H7 (cell line): ENCODE measurements around the gene RARG. TPM values are rescaled to one million over a fixed set of nuclear protein-coding genes. Genes with fewer than 3 reads are reported as not detected.
"Not testable (repeated sequence)": the region's sequence is repeated elsewhere in the genome, so short reads cannot be mapped to it uniquely, and the experiment has no call there.

Experiments used
- DNase-seq: peaks from one replicate; pipeline ENCODE4 v3.0.0; 2012
- H3K27me3 ChIP-seq: 2 replicates; pipeline ENCODE4 v1.6.0; 2011; ENCODE audit warnings: mild to moderate bottlenecking, low read length; ENCODE audit not compliant: control insufficient read depth, insufficient read depth
- H3K36me3 ChIP-seq: replicated peaks from 2 replicates; pipeline ENCODE4 v1.5.1; 2011; ENCODE audit warnings: low read length; ENCODE audit not compliant: control insufficient read depth, insufficient read depth
- H3K4me3 ChIP-seq: 2 replicates; pipeline ENCODE4 v1.5.1; 2011; ENCODE audit warnings: low read depth, mild to moderate bottlenecking, control low read depth, low read length, moderate library complexity; ENCODE audit not compliant: insufficient read depth
- total RNA-seq: library from RNA; depleted of rRNA; stranded (reverse); fragments of >200 nt; shearing (Covaris generic); gene quantifications from 2 replicates; pipeline ENCODE4 v1.2.3, GENCODE V29; 2014

Gene RARG
- total RNA-seq, 1 experiment from 2014 or later = 50.1 TPM

- no peak for DNase-seq
- Histone ChIP-seq H3K36me3 (peaks cover 16% of the 10 kb centered on the region), H3K4me3 (no peak overlapping the region), H3K27me3 (peaks cover 4% of the 10 kb centered on the region)
Observed at GRCh38 chr12:53214221-53214620, 17.8 kb downstream of the RARG start.

- H3K27me3 ChIP-seq = peaks cover under 1% of the 10 kb centered on the region; the same call in 1 of the 2 replicates
- no peak overlapping the region for H3K4me3 ChIP-seq
- peak; percentile 96 for DNase-seq
- H3K36me3 ChIP-seq = peaks cover 16% of the 10 kb centered on the region
Observed at GRCh38 chr12:53213348-53213747, 18.7 kb downstream of the RARG start.

GRCh38 chr12:53212931-53213330, 19.1 kb downstream of the RARG start:
- no peak overlapping the region for H3K4me3 ChIP-seq
- no peaks in the 10 kb centered on the region for H3K27me3 ChIP-seq
- DNase-seq = no peak
- H3K36me3 ChIP-seq = peaks cover 16% of the 10 kb centered on the region

DNA sequence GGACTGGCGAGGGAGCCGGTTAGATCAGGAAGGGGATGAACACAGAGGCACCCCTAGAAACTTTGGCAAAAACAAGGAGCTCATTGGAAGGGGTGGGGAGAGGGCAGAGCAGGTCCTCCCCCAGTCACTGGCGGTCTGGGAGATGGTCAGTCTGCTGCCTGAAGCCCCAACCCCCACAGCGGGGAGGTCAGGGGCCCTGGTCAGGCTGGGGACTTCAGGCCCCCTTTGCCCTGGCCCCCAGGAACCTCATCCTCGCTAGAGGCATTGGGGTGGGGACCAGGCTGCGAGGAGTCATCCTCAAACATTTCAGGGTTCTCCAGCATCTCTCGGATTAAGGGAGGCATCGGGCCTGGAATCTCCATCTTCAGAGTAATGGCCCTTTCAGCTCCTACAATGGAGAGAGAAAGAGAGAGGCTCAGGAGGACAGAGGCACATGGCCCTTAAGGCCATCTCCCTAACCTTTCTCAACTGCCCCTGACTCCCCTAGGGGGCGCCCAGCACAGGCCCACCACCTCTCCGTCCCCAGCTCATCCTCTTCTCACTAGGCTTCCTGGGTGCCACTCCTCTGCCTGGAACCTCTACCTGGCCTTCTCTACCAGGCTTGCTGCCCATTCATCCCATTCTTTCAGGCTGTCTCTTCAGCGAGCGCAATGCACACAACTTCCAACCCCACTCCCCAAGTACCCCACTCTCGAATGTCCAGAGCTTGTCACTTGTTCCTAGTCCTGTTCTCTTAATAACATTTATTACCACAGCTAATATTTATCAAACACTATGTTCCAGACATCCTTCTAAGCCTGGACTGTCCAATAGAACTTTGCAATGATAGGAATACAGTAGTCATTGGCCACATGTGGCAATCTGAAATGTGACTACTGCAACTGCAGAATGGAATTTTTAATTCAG, 20.3 kb downstream of the RARG start:
- no peak overlapping the region for H3K4me3 ChIP-seq
- peak; percentile 86 for DNase-seq
- H3K27me3 ChIP-seq = no peaks in the 10 kb centered on the region
- H3K36me3 ChIP-seq = peaks cover 16% of the 10 kb centered on the region

GRCh38 chr12:53210843-53211242, 21.2 kb downstream of the RARG start:
- no peak overlapping the region for H3K4me3 ChIP-seq
- H3K27me3 ChIP-seq = no peaks in the 10 kb centered on the region; the same call in 1 of the 2 replicates
- DNase-seq = no peak
- peaks cover 16% of the 10 kb centered on the region for H3K36me3 ChIP-seq

GRCh38 chr12:53208877-53209463, 23.0 kb downstream of the RARG start:
- DNase-seq = no peak
- Histone ChIP-seq H3K4me3 (no peak overlapping the region), H3K27me3 (no peaks in the 10 kb centered on the region; the same call in 1 of the 2 replicates), H3K36me3 (peaks cover 14% of the 10 kb centered on the region)

DNA sequence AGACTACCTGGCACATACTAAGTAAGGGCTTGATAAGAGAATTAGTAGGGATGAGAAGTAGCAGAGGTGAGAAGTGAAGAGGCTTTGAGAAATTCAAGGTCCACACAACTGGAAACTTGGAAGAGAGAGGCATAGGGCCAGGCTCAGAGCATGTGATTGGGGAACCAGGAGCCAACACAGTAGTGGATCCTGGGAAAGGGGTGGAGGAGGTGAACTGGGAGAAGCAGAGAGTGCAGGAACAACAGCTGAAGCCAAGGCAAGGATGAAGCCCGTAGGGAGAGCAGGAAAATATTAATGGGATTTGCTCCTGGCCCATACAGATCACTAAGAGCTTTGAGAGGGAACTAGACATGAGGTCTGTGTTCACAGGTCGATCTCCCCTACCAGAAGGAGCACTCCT, 23.6 kb downstream of the RARG start:
- DNase-seq = no peak
- Histone ChIP-seq H3K27me3 (no peaks in the 10 kb centered on the region; the same call in 1 of the 2 replicates), H3K4me3 (no peak overlapping the region), H3K36me3 (peaks cover 12% of the 10 kb centered on the region)

DNA sequence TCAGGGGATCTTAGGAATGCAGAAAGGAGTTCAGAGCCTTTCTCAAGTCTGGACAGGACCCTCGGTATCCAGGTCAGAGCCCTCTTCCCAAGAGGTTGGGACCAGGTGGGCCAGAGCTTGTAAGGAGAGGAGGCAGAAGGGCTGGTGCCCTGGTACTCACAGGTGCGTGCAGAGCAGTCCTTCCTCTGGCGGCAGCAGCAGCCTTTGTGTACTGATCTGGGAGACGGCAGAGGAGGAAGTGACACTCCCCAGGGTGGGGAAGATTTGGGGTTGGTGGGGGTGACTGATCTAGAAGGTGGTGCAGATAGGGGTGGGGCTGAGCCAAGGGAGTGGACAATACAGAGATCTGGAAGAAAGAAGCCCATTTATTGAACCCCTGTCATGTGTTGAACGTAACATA, 25.0 kb downstream of the RARG start, which contains the start of gene ITGB7:
TSS of gene ITGB7 (minus strand) at position 210 of the 400 bp plus-strand sequence. CDS start 6,808 bp downstream, outside the sequence.
- DNase-seq = no peak
- Histone ChIP-seq H3K4me3 (no peak within 1 kb of the TSS), H3K36me3 (peaks cover 8% of the 10 kb centered on the region), H3K27me3 (no peaks in the 10 kb centered on the region; the same call in 1 of the 2 replicates)

DNA sequence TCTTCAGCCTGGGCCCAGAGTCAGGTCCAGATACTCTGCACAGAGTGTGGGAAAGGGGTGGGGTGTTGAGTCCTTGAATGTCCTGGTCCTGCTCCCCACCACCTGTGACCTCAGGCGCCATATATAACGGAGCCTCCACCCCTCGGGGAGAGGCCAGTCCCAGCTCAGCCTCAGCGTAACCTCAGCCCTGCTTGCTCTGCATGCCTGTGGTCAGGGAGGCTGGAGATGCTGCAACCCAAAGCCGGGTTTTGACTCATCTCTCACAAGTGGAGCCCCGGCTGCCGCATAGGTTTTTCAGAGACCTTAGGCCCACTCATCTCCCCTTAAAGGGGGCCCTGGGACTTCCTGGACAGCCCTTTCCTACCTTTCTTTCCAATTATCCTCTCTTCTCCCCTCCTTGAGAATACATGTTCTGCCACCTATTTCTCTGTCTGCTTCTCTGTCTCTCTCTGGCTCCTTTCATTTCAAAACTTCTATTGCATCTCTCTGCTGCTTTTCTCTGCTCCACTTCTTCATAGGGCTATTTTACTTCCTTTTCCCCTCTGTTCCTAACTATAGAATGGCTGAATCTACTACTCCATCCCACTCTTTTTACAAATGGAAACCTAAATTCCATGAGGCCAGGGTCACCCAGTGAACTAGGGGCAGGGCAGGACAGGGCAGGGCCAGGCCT, 26.1 kb downstream of the RARG start:
- Histone ChIP-seq H3K27me3 (no peaks in the 10 kb centered on the region; the same call in 1 of the 2 replicates), H3K36me3 (no peaks in the 10 kb centered on the region), H3K4me3 (no peak overlapping the region)
- DNase-seq = no peak

GRCh38 chr12:53204351-53204750, 27.7 kb downstream of the RARG start:
- H3K4me3 ChIP-seq = no peak overlapping the region
- H3K27me3 ChIP-seq = peaks cover 4% of the 10 kb centered on the region; the same call in 1 of the 2 replicates
- no peaks in the 10 kb centered on the region for H3K36me3 ChIP-seq
- no peak for DNase-seq

GRCh38 chr12:53202316-53202715, 29.7 kb downstream of the RARG start:
- H3K36me3 ChIP-seq, DNase-seq, H3K4me3 ChIP-seq: not testable (repeated sequence)
- peaks cover 19% of the 10 kb centered on the region for H3K27me3 ChIP-seq

- H3K36me3 ChIP-seq = no peaks in the 10 kb centered on the region
- peaks cover 24% of the 10 kb centered on the region for H3K27me3 ChIP-seq
- no peak for DNase-seq
- no peak overlapping the region for H3K4me3 ChIP-seq
Observed at GRCh38 chr12:53201639-53202038, 30.4 kb downstream of the RARG start.

DNA sequence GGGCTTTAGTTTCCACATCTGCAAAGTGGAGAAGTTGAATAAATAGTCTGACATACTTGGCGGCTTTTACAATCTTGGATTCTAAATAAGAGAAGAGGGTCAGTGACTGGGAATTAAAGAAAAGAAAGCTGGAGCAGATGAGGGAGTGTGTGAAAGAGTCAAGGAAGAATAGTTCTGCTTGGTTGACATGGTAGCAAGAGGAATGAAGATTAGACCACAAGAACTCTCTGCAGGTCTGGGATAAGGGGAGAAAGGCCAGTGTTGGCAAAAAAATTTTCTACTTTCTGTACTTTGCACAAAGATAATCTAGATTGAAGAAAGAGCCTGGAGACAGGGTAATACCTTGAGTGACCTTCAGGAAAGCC, 30.9 kb downstream of the RARG start:
- Histone ChIP-seq H3K4me3 (no peak overlapping the region), H3K27me3 (peaks cover 27% of the 10 kb centered on the region), H3K36me3 (no peaks in the 10 kb centered on the region)
- DNase-seq = no peak

DNA sequence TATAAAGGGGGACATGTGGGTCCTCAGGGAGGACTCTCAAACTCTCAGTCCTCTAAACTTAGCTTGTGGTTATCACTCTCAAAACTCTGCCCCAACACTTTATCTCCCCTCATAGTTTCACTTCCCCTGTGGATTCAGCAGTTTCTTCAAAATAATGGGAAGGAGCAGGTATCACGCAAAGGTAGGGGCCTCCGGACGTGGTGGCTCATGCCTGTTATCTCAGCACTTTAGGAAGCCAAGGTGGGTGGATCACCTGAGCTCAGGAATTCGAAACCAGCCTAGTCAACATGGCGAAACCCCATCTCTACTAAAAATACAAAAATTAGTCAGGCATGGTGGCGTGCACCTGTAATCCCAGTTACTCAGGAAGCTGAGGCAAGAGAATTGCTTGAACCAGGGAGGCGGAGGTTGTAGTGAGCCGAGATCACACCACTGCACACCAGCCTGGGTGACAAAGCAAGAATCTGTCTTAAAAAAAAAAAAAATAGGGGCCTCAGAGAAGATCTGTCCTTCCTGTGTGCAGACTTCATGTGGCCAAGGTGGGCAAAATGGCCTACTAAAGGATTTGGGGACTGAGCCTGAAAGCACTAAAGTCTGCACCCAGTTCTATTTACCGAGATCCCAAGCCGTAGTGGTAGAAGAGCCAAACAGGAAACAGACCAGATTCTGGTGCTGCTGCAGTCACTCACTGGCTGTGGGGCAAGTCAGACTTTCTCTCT, 31.4 kb downstream of the RARG start:
- Histone ChIP-seq H3K4me3 (no peak overlapping the region), H3K36me3 (no peaks in the 10 kb centered on the region), H3K27me3 (peaks cover 32% of the 10 kb centered on the region)
- DNase-seq = no peak
